Stomach (tissue), 9 donors: ENCODE results near the gene TXLNA. TPM values are rescaled to one million over a fixed set of nuclear protein-coding genes. Genes with fewer than 3 reads are reported as not detected.

Experiments
- DNase-seq, 2 donors: peaks; one replicate each; pipeline versions ENCODE4 v3.0.0 to v3.0.0-alpha.2; 2013 to 2019
- H3K27ac ChIP-seq, 5 donors: fragments of 200-600 bp in 4 of 5; sonication (generic) in 4 of 5; one replicate each; pipeline ENCODE4 v1.5.1; 2013 to 2019; ENCODE audit warnings: mild to moderate bottlenecking in 1 of 5, moderate library complexity in 1 of 5
- H3K27me3 ChIP-seq, 3 donors: fragments of 200-600 bp; sonication (generic); one replicate each; pipeline ENCODE4 v1.5.1; 2017 to 2019; ENCODE audit warnings: mixed run types in 1 of 3
- H3K36me3 ChIP-seq, 4 donors: fragments of 200-600 bp; sonication (generic); 1 replicate in 3 of 4; 2 replicates in 1 of 4; pipeline ENCODE4 v1.5.1; 2016 to 2019
- H3K4me1 ChIP-seq, 4 donors: fragments of 200-600 bp; sonication (generic); one replicate each; pipeline ENCODE4 v1.5.1; 2016 to 2019
- H3K4me3 ChIP-seq, 4 donors: fragments of 200-600 bp; sonication (generic) in 3 of 4; one replicate each; pipeline ENCODE4 v1.5.1; 2016 to 2019; ENCODE audit warnings: mild to moderate bottlenecking in 1 of 4
- H3K9me3 ChIP-seq, 4 donors: fragments of 200-600 bp; sonication (generic); one replicate each; pipeline ENCODE4 v1.5.1; 2016 to 2019
- CTCF ChIP-seq, 7 experiments: fragments of 450-650 bp in 4 of 7; fragments of 200-600 bp in 3 of 7; sonication (generic) in 3 of 7; IDR thresholded peaks; one replicate each; pipeline ENCODE4 v1.5.1; 2016 to 2019; ENCODE audit warnings: antibody characterized with exemption in 7 of 7, control low read depth in 2 of 7, mild to moderate bottlenecking in 1 of 7
- EP300 ChIP-seq: sonication (generic); formaldehyde crosslinking; IDR thresholded peaks from one replicate; pipeline ENCODE4 v1.6.1; 2017; ENCODE audit warnings: antibody characterized with exemption
- POLR2A ChIP-seq, 4 donors: fragments of 450-650 bp; IDR thresholded peaks; one replicate each; pipeline ENCODE4 v1.6.1; 2016; ENCODE audit warnings: antibody characterized with exemption in 4 of 4, control low read depth in 2 of 4, mild to moderate bottlenecking in 1 of 4, moderate library complexity in 1 of 4
- POLR2AphosphoS5 ChIP-seq, 3 donors: sonication (generic); formaldehyde crosslinking; IDR thresholded peaks; one replicate each; pipeline ENCODE4 v1.6.1; 2016; ENCODE audit warnings: antibody characterized with exemption in 3 of 3
- WGBS, 5 donors: extraction: QIAGEN DNeasy Blood & Tissue Kit in 3 of 5; methylation state at CpG; one replicate each; pipeline versions ENCODE4 v1.1.5 to v1.1.7; 2013 to 2018; 5-methylcytosine and 5-hydroxymethylcytosine counted together
- intact Hi-C: fragments of 100-400 bp; cut with DNase I; formaldehyde crosslinking; loops from one replicate; pipeline ENCODE4 v1.15.1; 2023; ENCODE audit warnings: low total_unique reads
- polyA plus RNA-seq, 3 donors: library from polyadenylated mRNA; stranded (reverse); fragments of 200-250 nt; gene quantifications; one replicate each; pipeline ENCODE4 v1.2.3, GENCODE V29; 2013
- total RNA-seq, 5 donors: library from RNA; depleted of rRNA; stranded (reverse); fragments of >200 nt; gene quantifications; one replicate each; pipeline versions ENCODE4 v1.1.0 to v1.2.3, GENCODE V29; 2014 to 2016
- donor health status: healthy with polysubstance abuse.
- donor health status: Bipolar disorder and iron deficiency.
- donor health status: healthy.

The TXLNA gene
- total and polyA plus RNA-seq, 8 donors = 9.8 to 48.1 (median 24.1) TPM

- Histone ChIP-seq H3K4me1 (peaks cover 4 to 42% (median 35%) of the 10 kb centered on the region in 4 donors), H3K4me3 (peak overlapping the region; percentile 60 to 78 (median 66)), H3K27ac (peak overlapping the region; percentile 71 to 90 (median 85)), H3K9me3 (no peaks in the 10 kb centered on the region), H3K36me3 (peaks cover 0 to 3% (median under 1%) of the 10 kb centered on the region in 4 donors), H3K27me3 (no peaks in the 10 kb centered on the region)
- intact Hi-C loops = no loop called here
- WGBS, 5 donors = 2 to 7% (median 3%) methylated on average over 50 to 62 of the region's 62 CpGs
- peak; percentile 88 to 89 for DNase-seq
- TF ChIP-seq POLR2AphosphoS5 (IDR thresholded peaks at IDR 0.05) (peak in 2 of 3 donors; percentile 82 to 87), CTCF (IDR thresholded peaks at IDR 0.05) (peak in 4 of 7 experiments; percentile 9 to 42 (median 18)), POLR2A (IDR thresholded peaks at IDR 0.05) (peak in 2 of 4 donors; percentile 18 to 31), EP300 (no peak)
Measured at GRCh38 chr1:32240140-32240951, 60.9 kb downstream of the TXLNA start.

DNA sequence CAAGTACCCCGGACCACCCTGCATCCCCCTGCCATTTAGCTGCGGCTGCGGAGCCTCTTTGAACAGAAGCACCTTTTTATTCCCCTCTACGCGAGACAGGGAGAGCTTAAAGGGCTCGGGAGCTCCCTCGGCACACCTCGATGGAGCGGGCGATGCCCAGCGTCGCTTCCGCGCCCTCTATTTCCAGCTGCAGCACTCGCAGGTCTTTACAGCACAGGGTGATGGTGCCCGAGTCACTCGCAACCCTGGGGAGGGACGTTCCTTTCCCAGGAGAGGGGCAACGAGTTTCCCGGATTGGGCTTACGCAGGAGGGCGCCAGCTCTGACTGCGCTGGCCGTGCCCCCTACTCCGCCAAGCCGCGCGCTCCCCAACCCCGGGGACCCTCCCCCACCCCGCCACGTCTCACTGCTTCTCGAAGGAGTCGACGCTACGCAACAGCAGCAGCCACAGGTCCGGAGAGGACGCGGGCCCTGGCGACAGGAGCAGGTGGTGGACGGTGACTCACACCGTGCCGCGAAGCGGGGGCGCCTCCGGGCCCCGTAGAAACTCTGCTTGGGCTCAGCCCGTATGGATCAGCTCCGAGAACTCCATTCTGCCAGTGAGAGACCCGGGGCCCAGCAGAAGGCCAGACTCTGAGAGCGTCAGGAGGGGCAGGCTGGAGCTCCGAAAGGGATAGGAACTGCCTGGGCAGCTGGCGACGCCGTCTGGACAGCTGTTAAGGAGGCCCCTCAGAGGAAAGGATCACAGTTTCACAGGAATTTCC lies 61.7 kb downstream of the TXLNA start:
- Histone ChIP-seq H3K9me3 (no peaks in the 10 kb centered on the region), H3K27ac (peak overlapping the region; percentile 71 to 90 (median 85)), H3K4me3 (peak overlapping the region; percentile 60 to 78 (median 66)), H3K4me1 (peaks cover 4 to 43% (median 35%) of the 10 kb centered on the region in 4 donors), H3K27me3 (no peaks in the 10 kb centered on the region), H3K36me3 (no peaks in the 10 kb centered on the region)
- intact Hi-C loops = no loop called here
- peak; percentile 66 to 85 for DNase-seq
- WGBS, 5 donors = 0 to 4% (median 1%) methylated on average over 16 to 55 of the region's 55 CpGs
- TF ChIP-seq POLR2AphosphoS5 (IDR thresholded peaks at IDR 0.05) = peak in 2 of 3 donors; percentile 4 to 53
- no peak for TF ChIP-seq POLR2A (IDR thresholded peaks at IDR 0.05)

DNA sequence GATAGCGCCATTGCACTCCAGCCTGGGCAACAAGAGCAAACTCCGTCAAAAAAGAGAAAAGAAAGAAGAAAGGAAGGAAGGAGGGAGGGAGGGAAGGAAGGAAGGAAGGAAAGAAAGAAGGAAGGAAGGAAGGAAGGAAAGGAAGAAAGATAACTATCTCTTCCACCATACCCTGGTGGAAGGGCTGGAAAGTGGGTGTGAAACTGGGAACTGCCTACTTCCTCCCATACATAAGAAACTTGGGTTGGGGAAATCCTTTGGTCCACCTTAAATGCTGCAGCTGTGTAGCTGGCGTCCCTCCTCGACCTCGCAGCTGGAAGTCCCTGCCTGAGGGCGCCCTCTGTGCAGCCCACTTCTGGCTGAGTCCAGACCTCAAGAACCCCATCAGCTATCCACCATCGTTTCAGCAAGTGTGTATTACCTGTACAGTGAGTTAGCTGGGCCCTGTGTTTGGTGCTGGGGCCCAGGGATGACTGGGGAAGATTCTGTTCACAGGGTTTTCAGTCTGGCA lies 62.9 kb downstream of the TXLNA start:
- DNase-seq = peak in 1 of 2 donors; percentile 66
- Histone ChIP-seq H3K27ac (peak overlapping the region in 4 of 5 donors; percentile 25 to 90 (median 84)), H3K27me3 (no peaks in the 10 kb centered on the region), H3K4me1 (peaks cover 4 to 56% (median 40%) of the 10 kb centered on the region in 4 donors), H3K4me3 (no peak overlapping the region), H3K36me3 (no peaks in the 10 kb centered on the region), H3K9me3 (no peaks in the 10 kb centered on the region)
- no peak for TF ChIP-seq POLR2A (IDR thresholded peaks at IDR 0.05)
- peak in 1 of 3 donors; percentile 13 for TF ChIP-seq POLR2AphosphoS5 (IDR thresholded peaks at IDR 0.05)
- TF ChIP-seq EP300 = no peak
- TF ChIP-seq CTCF (IDR thresholded peaks at IDR 0.05) = no peak
- intact Hi-C loops = no loop called here
- WGBS, 5 donors = 41 to 50% (median 44%) methylated on average over 7 of the region's 7 CpGs

GRCh38 chr1:32246888-32247273 lies 67.4 kb downstream of the TXLNA start, which contains the start of gene FAM167B:
TSS of gene FAM167B (plus strand) at chr1:32247222. CDS start at chr1:32247422, 200 bp downstream.
- intact Hi-C loops = no loop called here
- no peaks in the 10 kb centered on the region for H3K27me3 ChIP-seq
- WGBS, 5 donors = 54 to 75% (median 64%) methylated on average over 3 of the region's 3 CpGs
- peak within 1 kb of the TSS; percentile 15 to 78 (median 69) for H3K27ac ChIP-seq
- DNase-seq = peak in 1 of 2 donors; percentile 61
- H3K36me3 ChIP-seq = no peaks in the 10 kb centered on the region
- H3K9me3 ChIP-seq = no peaks in the 10 kb centered on the region
- TF ChIP-seq POLR2AphosphoS5 (IDR thresholded peaks at IDR 0.05) (peak in 2 of 3 donors; percentile 19 to 61), EP300 (no peak), POLR2A (IDR thresholded peaks at IDR 0.05) (no peak), CTCF (IDR thresholded peaks at IDR 0.05) (no peak)
- peak within 1 kb of the TSS in 1 of 4 donors; percentile 2 for H3K4me3 ChIP-seq
- peaks cover 12 to 56% (median 26%) of the 10 kb centered on the region in 4 donors for H3K4me1 ChIP-seq
